HCT116 (cell line): Measurements from ENCODE around the gene REXO5. TPM values are rescaled to one million over a fixed set of nuclear protein-coding genes. Genes with fewer than 3 reads are reported as not detected.

ENCODE experiments used
- ATAC-seq: fragments of 200-7000 bp; cut with Tn5 transposase; 2 replicates; pipeline ENCODE4 v1.9.1; 2020; ENCODE audit warnings: mild to moderate bottlenecking, moderate library complexity
- BruUV-seq: library from RNA; stranded (reverse); fragments of 400-500 nt; replicated peaks from 2 replicates; lab custom pipeline; 2021; lab: Mats Ljungman, UMichigan
- CTCF ChIA-PET: fragments of 300-600 bp; sonication (Branson Sonifier 250); formaldehyde crosslinking; loops from one replicate; lab custom pipeline; 2021; ENCODE audit warnings: antibody characterized with exemption; lab: Charles Lee
- POLR2A ChIA-PET: fragments of 300-600, 350-600 bp; sonication (Branson Sonifier 250); formaldehyde crosslinking; loops from one replicate; lab custom pipeline; 2021; ENCODE audit warnings: antibody characterized with exemption; lab: Charles Lee
- RAD21 ChIA-PET, 2 experiments: fragments of 300-600 bp; sonication (Branson Sonifier 250); formaldehyde crosslinking; loops; one replicate each; lab custom pipeline; 2023; ENCODE audit warnings: low total read pairs in 2 of 2; ENCODE audit not compliant: uncharacterized antibody in 2 of 2, unreplicated experiment in 2 of 2, low non-redundant PET in 1 of 2; lab: Charles Lee
- DNase-seq: peaks from one replicate; pipeline ENCODE4 v3.0.0-alpha.2; 2010; ENCODE audit warnings: low read depth, low spot score
- H2AFZ ChIP-seq: fragments of 200-600 bp; shearing (Covaris generic), sonication (generic); 2 replicates; pipeline ENCODE4 v1.6.1; 2017; ENCODE audit warnings: low read depth, mixed run types, mixed read lengths, antibody characterized with exemption, low read length; ENCODE audit not compliant: poor library complexity, severe bottlenecking
- H3K27ac ChIP-seq: 2 replicates; pipeline ENCODE4 v1.5.1; 2012; ENCODE audit warnings: low read depth, low read length
- H3K27me3 ChIP-seq: fragments of 200-600 bp; sonication (generic); 2 replicates; pipeline ENCODE4 v1.6.1; 2016; ENCODE audit warnings: mixed run types, low read length, mixed read lengths; ENCODE audit not compliant: insufficient read depth
- H3K36me3 ChIP-seq, 2 experiments: fragments of 200-500 bp in 1 of 2; fragments of 200-600 bp in 1 of 2; sonication (Bioruptor generic) in 1 of 2; sonication (generic) in 1 of 2; 2 replicates each; pipeline versions ENCODE4 v1.5.1 to v1.6.1; 2014 to 2016; ENCODE audit warnings: low read length in 2 of 2, inconsistent platforms in 1 of 2, mixed read lengths in 1 of 2, mixed run types in 1 of 2; ENCODE audit not compliant: insufficient read depth in 2 of 2, control insufficient read depth in 1 of 2
- H3K4me1 ChIP-seq, 2 experiments: fragments of 200-600 bp in 1 of 2; sonication (generic) in 1 of 2; 2 replicates each; pipeline versions ENCODE4 v1.5.1 to v1.6.1; 2012 to 2017; ENCODE audit warnings: low read length in 2 of 2, inconsistent platforms in 1 of 2, mild to moderate bottlenecking in 1 of 2, mixed read lengths in 1 of 2, mixed run types in 1 of 2, moderate library complexity in 1 of 2; ENCODE audit not compliant: insufficient read depth in 2 of 2, control insufficient read depth in 1 of 2
- H3K4me2 ChIP-seq: fragments of 200-600 bp; sonication (generic); 2 replicates; pipeline ENCODE4 v1.6.1; 2017; ENCODE audit warnings: mixed run types, low read length, mixed read lengths
- H3K4me3 ChIP-seq, 2 experiments: fragments of 200-600 bp in 1 of 2; sonication (generic) in 1 of 2; replicated peaks in 1 of 2; 2 replicates each; pipeline ENCODE4 v1.5.1; 2011 to 2016; ENCODE audit warnings: low read length in 2 of 2, control low read depth in 1 of 2, low read depth in 1 of 2, mild to moderate bottlenecking in 1 of 2, mixed read lengths in 1 of 2, mixed run types in 1 of 2
- H3K79me2 ChIP-seq: fragments of 200-600 bp; sonication (generic); 2 replicates; pipeline ENCODE4 v1.6.1; 2017; ENCODE audit warnings: mild to moderate bottlenecking, mixed run types, low read length, moderate library complexity, mixed read lengths; ENCODE audit not compliant: insufficient read depth
- H3K9ac ChIP-seq: fragments of 200-600 bp; sonication (generic); 2 replicates; pipeline ENCODE4 v1.6.1; 2016; ENCODE audit warnings: low read length, mixed read lengths
- H3K9me2 ChIP-seq: fragments of 200-600 bp; sonication (generic), shearing (Covaris generic); 2 replicates; pipeline ENCODE4 v1.6.1; 2017; ENCODE audit warnings: mixed run types, mild to moderate bottlenecking, moderate library complexity; ENCODE audit not compliant: insufficient read depth
- H3K9me3 ChIP-seq, 2 experiments: fragments of 200-500 bp in 1 of 2; fragments of 200-600 bp in 1 of 2; sonication (Bioruptor generic) in 1 of 2; sonication (generic) in 1 of 2; 2 replicates each; pipeline ENCODE4 v1.6.1; 2014 to 2017; ENCODE audit warnings: low read length in 2 of 2, mixed read lengths in 2 of 2, inconsistent platforms in 1 of 2, low read depth in 1 of 2, mild to moderate bottlenecking in 1 of 2, mixed run types in 1 of 2, moderate library complexity in 1 of 2; ENCODE audit not compliant: control insufficient read depth in 1 of 2, insufficient read depth in 1 of 2
- H4K20me1 ChIP-seq: fragments of 200-600 bp; sonication (generic), shearing (Covaris generic); 2 replicates; pipeline ENCODE4 v1.6.1; 2017; ENCODE audit warnings: mixed run types, mild to moderate bottlenecking, moderate library complexity; ENCODE audit not compliant: insufficient read depth
- ATF3 ChIP-seq: IDR thresholded peaks from 2 replicates; pipeline ENCODE4 v1.6.1; 2012
- CBX3 ChIP-seq: IDR thresholded peaks from 2 replicates; pipeline ENCODE4 v1.6.1; 2012; ENCODE audit warnings: low read depth
- CEBPB ChIP-seq: IDR thresholded peaks from 2 replicates; pipeline ENCODE4 v1.6.1; 2012; ENCODE audit warnings: low read depth
- EGR1 ChIP-seq: IDR thresholded peaks from 2 replicates; pipeline ENCODE4 v1.6.1; 2012; ENCODE audit warnings: low read depth
- ELF1 ChIP-seq: IDR thresholded peaks from 2 replicates; pipeline ENCODE4 v1.6.1; 2012; ENCODE audit warnings: low read depth, borderline replicate concordance
- EZH2phosphoT487 ChIP-seq: fragments of 200-600 bp; IDR thresholded peaks from 2 replicates; pipeline ENCODE4 v1.6.1; 2018; ENCODE audit warnings: antibody characterized with exemption, borderline replicate concordance
- FOSL1 ChIP-seq: IDR thresholded peaks from 2 replicates; pipeline ENCODE4 v1.6.1; 2012; ENCODE audit warnings: low read depth
- JUND ChIP-seq: IDR thresholded peaks from 2 replicates; pipeline ENCODE4 v1.6.1; 2012
- MAX ChIP-seq: IDR thresholded peaks from 2 replicates; pipeline ENCODE4 v1.6.1; 2012
- RAD21 ChIP-seq: IDR thresholded peaks from 2 replicates; pipeline ENCODE4 v1.6.1; 2012; ENCODE audit warnings: low read depth, mild to moderate bottlenecking
- REST ChIP-seq: IDR thresholded peaks from 2 replicates; pipeline ENCODE4 v1.6.1; 2012; ENCODE audit warnings: low read depth
- SIN3A ChIP-seq: IDR thresholded peaks from 2 replicates; pipeline ENCODE4 v1.6.1; 2012; ENCODE audit warnings: low read depth
- TCF7L2 ChIP-seq: IDR thresholded peaks from 2 replicates; pipeline ENCODE4 v1.7.0; 2011; ENCODE audit warnings: borderline replicate concordance, inconsistent platforms; ENCODE audit not compliant: insufficient read depth, insufficient read length; ENCODE audit errors: extremely low read depth
- YY1 ChIP-seq: IDR thresholded peaks from 2 replicates; pipeline ENCODE4 v1.6.1; 2011; ENCODE audit warnings: low read length, low read depth, moderate library complexity, mild to moderate bottlenecking; ENCODE audit not compliant: insufficient replicate concordance; ENCODE audit errors: extremely low read depth
- ZFX ChIP-seq: fragments of 450-650 bp; IDR thresholded peaks from 2 replicates; pipeline ENCODE4 v1.6.1; 2017
- ZNF274 ChIP-seq: fragments of 200-500 bp; sonication (Bioruptor generic); IDR thresholded peaks from 2 replicates; pipeline ENCODE4 v1.6.1; 2014; ENCODE audit warnings: mild to moderate bottlenecking, low read depth, low read length, inconsistent platforms
- intact Hi-C: fragments of 100-400 bp; cut with micrococcal nuclease; formaldehyde crosslinking; loops from 2 replicates; pipeline ENCODE4 v1.10.0; 2022
- total RNA-seq: library from RNA; stranded (reverse); gene quantifications from one replicate; pipeline ENCODE4 v1.2.1, GENCODE V29; 2021; ENCODE audit not compliant: unreplicated experiment

REXO5 gene
- total RNA-seq, 1 experiment from 2014 or later, result 10.5 TPM

GRCh38 chr16:20781697-20782096 lies 24.6 kb upstream of the REXO5 start (continued):
- TF ChIP-seq ATF3, result no peak
- no peak for TF ChIP-seq ELF1
- no peak for TF ChIP-seq YY1
- TF ChIP-seq EGR1, result no peak
- TF ChIP-seq TCF7L2, result no peak

GRCh38 chr16:20782470-20782869 lies 23.9 kb upstream of the REXO5 start:
- Histone ChIP-seq H3K79me2 (no peaks in the 10 kb centered on the region), H3K27ac (no peak overlapping the region), H2AFZ (no peak overlapping the region), H3K4me3 (no peak overlapping the region), H3K4me1 (no peaks in the 10 kb centered on the region), H3K9me3 (no peaks in the 10 kb centered on the region), H3K36me3 (no peaks in the 10 kb centered on the region), H3K9ac (no peak overlapping the region), H4K20me1 (no peaks in the 10 kb centered on the region), H3K9me2 (no peaks in the 10 kb centered on the region), H3K4me2 (no peak overlapping the region), H3K27me3 (no peaks in the 10 kb centered on the region)
- intact Hi-C loops, result no loop called here
- no TSS peak for BruUV-seq
- ChIA-PET POLR2A (no interaction called here), CTCF (interaction anchor here (1.8 kb wide), 1 partner anchor 8 kb away, joined by 5 read pairs; no protein-coding TSS in a partner anchor), RAD21 (no interaction called here)
- DNase-seq, result no peak
- no peak for ATAC-seq
- TF ChIP-seq FOSL1 (no peak), REST (no peak), ZNF274 (no peak), MAX (no peak), EZH2phosphoT487 (no peak), SIN3A (no peak), CEBPB (no peak), RAD21 (no peak), YY1 (no peak), JUND (no peak), ZFX (no peak), CBX3 (no peak), TCF7L2 (no peak)
